ENCODE measurements around the gene PIEZO1.

Gene PIEZO1

GRCh38 chr16:88764913-88765349 is 20.1 kb downstream of the PIEZO1 start:
- DNase-seq: no peak

- no peak for DNase-seq
These were observed 20.9 kb downstream of the PIEZO1 start for GRCh38 chr16:88764080-88764479.

GRCh38 chr16:88763502-88764053 is 21.4 kb downstream of the PIEZO1 start:
- DNase-seq: no peak

GRCh38 chr16:88762941-88763340 is 22.1 kb downstream of the PIEZO1 start:
- no peak for DNase-seq

GRCh38 chr16:88762258-88762870 is 22.7 kb downstream of the PIEZO1 start:
- no peak for DNase-seq

GRCh38 chr16:88761830-88762229 is 23.2 kb downstream of the PIEZO1 start:
- DNase-seq: no peak

GRCh38 chr16:88761143-88761534 is 23.9 kb downstream of the PIEZO1 start:
- DNase-seq: no peak

- DNase-seq: no peak
These were observed 24.4 kb downstream of the PIEZO1 start for GRCh38 chr16:88760424-88761142.

- no peak for DNase-seq
These were observed 25.1 kb downstream of the PIEZO1 start for GRCh38 chr16:88759976-88760350.

- DNase-seq: peak; percentile 61
These were observed 25.6 kb downstream of the PIEZO1 start for GRCh38 chr16:88759245-88759975.

GRCh38 chr16:88758944-88759244 is 26.1 kb downstream of the PIEZO1 start:
- no peak for DNase-seq

GRCh38 chr16:88758227-88758943 is 26.6 kb downstream of the PIEZO1 start:
- DNase-seq: no peak

GRCh38 chr16:88755745-88756443 is 29.1 kb downstream of the PIEZO1 start:
- DNase-seq: no peak

- peak; percentile 30 for DNase-seq
These were observed 29.9 kb downstream of the PIEZO1 start for GRCh38 chr16:88754912-88755744.

- no peak for DNase-seq
These were observed 30.7 kb downstream of the PIEZO1 start for GRCh38 chr16:88754109-88754911.

GRCh38 chr16:88753602-88754001 is 31.4 kb downstream of the PIEZO1 start:
- no peak for DNase-seq

- DNase-seq: no peak
These were observed 31.8 kb downstream of the PIEZO1 start for GRCh38 chr16:88753191-88753590.

- no peak for DNase-seq
These were observed 32.5 kb downstream of the PIEZO1 start for GRCh38 chr16:88752386-88753002.

GRCh38 chr16:88750854-88751253 is 34.2 kb downstream of the PIEZO1 start:
- no peak for DNase-seq

- DNase-seq: no peak
These were observed 35.7 kb downstream of the PIEZO1 start for GRCh38 chr16:88749358-88749757.
